Panc1 (cell line): ENCODE results near the gene UBE2M. TPM values are rescaled to one million over a fixed set of nuclear protein-coding genes. Genes with fewer than 3 reads are reported as not detected.

Experiments
- ATAC-seq: fragments of 200-7000 bp; cut with Tn5 transposase; 2 replicates; pipeline ENCODE4 v1.9.1; 2020; ENCODE audit warnings: mild to moderate bottlenecking, moderate library complexity
- BruUV-seq: library from RNA; stranded (reverse); fragments of 400-500 nt; replicated peaks from 2 replicates; lab custom pipeline; 2021; lab: Mats Ljungman, UMichigan
- CTCF ChIA-PET: fragments of 300-600 bp; sonication (Branson Sonifier 250); formaldehyde crosslinking; loops from one replicate; lab custom pipeline; 2022; ENCODE audit warnings: antibody characterized with exemption; lab: Charles Lee
- POLR2A ChIA-PET: fragments of 300-600 bp; sonication (Branson Sonifier 250); formaldehyde crosslinking; loops from one replicate; lab custom pipeline; 2022; ENCODE audit warnings: antibody characterized with exemption; lab: Charles Lee
- DNase-seq: peaks from one replicate; pipeline ENCODE4 v3.0.0-alpha.2; 2010; ENCODE audit warnings: low read depth, low spot score
- H3K27ac ChIP-seq: 2 replicates; pipeline ENCODE4 v1.5.1; 2011; ENCODE audit warnings: mild to moderate bottlenecking, low read length, inconsistent platforms
- H3K27me3 ChIP-seq: fragments of 200-500 bp; sonication (Bioruptor generic); 2 replicates; pipeline ENCODE4 v1.6.0; 2014; ENCODE audit warnings: low read length, inconsistent platforms; ENCODE audit not compliant: control insufficient read depth, insufficient read depth
- H3K36me3 ChIP-seq: fragments of 200-500 bp; sonication (Bioruptor generic); 2 replicates; pipeline ENCODE4 v1.5.1; 2014; ENCODE audit warnings: inconsistent platforms, mild to moderate bottlenecking, low read length, moderate library complexity; ENCODE audit not compliant: control insufficient read depth, insufficient read depth
- H3K4me1 ChIP-seq: 2 replicates; pipeline ENCODE4 v1.5.1; 2011; ENCODE audit warnings: inconsistent platforms, mild to moderate bottlenecking, low read length, moderate library complexity; ENCODE audit not compliant: control insufficient read depth, insufficient read depth
- H3K4me3 ChIP-seq, 2 experiments: 2 replicates each; pipeline ENCODE4 v1.5.1; 2011 to 2012; ENCODE audit warnings: low read depth in 2 of 2, low read length in 2 of 2, mild to moderate bottlenecking in 2 of 2, inconsistent platforms in 1 of 2, moderate library complexity in 1 of 2
- H3K9me3 ChIP-seq: fragments of 200-500 bp; sonication (Bioruptor generic); 2 replicates; pipeline ENCODE4 v1.5.1; 2014; ENCODE audit warnings: low read depth, mild to moderate bottlenecking, inconsistent platforms, low read length, moderate library complexity; ENCODE audit not compliant: control insufficient read depth, insufficient read depth
- CTCF ChIP-seq: fragments of 450-650 bp; IDR thresholded peaks from 2 replicates; pipeline ENCODE4 v1.5.1; 2017; ENCODE audit warnings: mild to moderate bottlenecking
- POLR2AphosphoS5 ChIP-seq: IDR thresholded peaks from 2 replicates; pipeline ENCODE4 v1.6.1; 2012; ENCODE audit warnings: mild to moderate bottlenecking, low read depth, low read length, moderate library complexity
- REST ChIP-seq, 2 experiments: IDR thresholded peaks; 2 replicates each; pipeline ENCODE4 v1.6.1; 2011 to 2012; ENCODE audit warnings: low read depth in 2 of 2, control low read depth in 1 of 2, low read length in 1 of 2, mild to moderate bottlenecking in 1 of 2, moderate library complexity in 1 of 2; ENCODE audit not compliant: insufficient read depth in 1 of 2
- SIN3A ChIP-seq: IDR thresholded peaks from 2 replicates; pipeline ENCODE4 v1.6.1; 2012; ENCODE audit warnings: low read depth, mild to moderate bottlenecking, low read length, moderate library complexity, borderline replicate concordance; ENCODE audit not compliant: insufficient read depth
- TCF7L2 ChIP-seq: IDR thresholded peaks from 2 replicates; pipeline ENCODE4 v1.6.1; 2011; ENCODE audit warnings: mild to moderate bottlenecking, low read depth, low read length, inconsistent platforms
- in situ Hi-C: cut with HindIII; loops from 2 replicates; pipeline ENCODE4 v1.10.0; 2016; ENCODE audit warnings: low sequenced_read_pairs, low pct_unique_long_range_greater_than_20kb
- intact Hi-C: fragments of 100-400 bp; cut with micrococcal nuclease; formaldehyde crosslinking; loops from one replicate; pipeline ENCODE4 v1.10.0; 2022; ENCODE audit not compliant: unreplicated experiment
- total RNA-seq: library from RNA; stranded (reverse); gene quantifications from one replicate; pipeline ENCODE4 v1.2.1, GENCODE V29; 2021; ENCODE audit not compliant: unreplicated experiment

UBE2M gene
- total RNA-seq, 1 experiment from 2014 or later, result 189 TPM

GRCh38 chr19:58584498-58585441 lies 26.4 kb upstream of the UBE2M start:
- in situ Hi-C loops (no loop called here), intact Hi-C loops (no loop called here)
- H3K4me3 ChIP-seq, result no peak overlapping the region
- BruUV-seq, result no TSS peak
- DNase-seq (no peak), ATAC-seq (no peak)
- ChIA-PET POLR2A (no interaction called here), CTCF (no interaction called here)
- H3K4me1 ChIP-seq, result peaks cover 6% of the 10 kb centered on the region
- no peaks in the 10 kb centered on the region for H3K27me3 ChIP-seq
- H3K27ac ChIP-seq, result no peak overlapping the region
- no peaks in the 10 kb centered on the region for H3K9me3 ChIP-seq
- H3K36me3 ChIP-seq, result no peaks in the 10 kb centered on the region
- TF ChIP-seq POLR2AphosphoS5 (peak; percentile 32; the same call in 1 of the 2 replicates), REST (IDR thresholded peaks at IDR 0.05; ENCODE audit: insufficient read depth in 1 of 2, low read depth in 2 of 2, low read length in 1 of 2) (no peak), SIN3A (no peak)

- intact Hi-C loops (no loop called here), in situ Hi-C loops (no loop called here)
- POLR2A ChIA-PET, result no interaction called here
- no peaks in the 10 kb centered on the region for H3K9me3 ChIP-seq
- no peak for ATAC-seq
- H3K27ac ChIP-seq, result no peak overlapping the region
- CTCF ChIA-PET, result no interaction called here
- no peak overlapping the region for H3K4me3 ChIP-seq
- no peaks in the 10 kb centered on the region for H3K27me3 ChIP-seq
- no TSS peak for BruUV-seq
- TF ChIP-seq REST (IDR thresholded peaks at IDR 0.05; ENCODE audit: insufficient read depth in 1 of 2, low read depth in 2 of 2, low read length in 1 of 2), result no peak
- no peak for TF ChIP-seq TCF7L2
- TF ChIP-seq SIN3A, result no peak
- no peak for TF ChIP-seq CTCF
- TF ChIP-seq POLR2AphosphoS5, result no peak
- peaks cover 6% of the 10 kb centered on the region for H3K4me1 ChIP-seq
- DNase-seq, result no peak
- H3K36me3 ChIP-seq, result no peaks in the 10 kb centered on the region
Measured at GRCh38 chr19:58582985-58583384, 24.6 kb upstream of the UBE2M start.
